CD4-positive, alpha-beta T cell (primary cell): Measurements from ENCODE around the gene DCUN1D3. TPM values are rescaled to one million over a fixed set of nuclear protein-coding genes. Genes with fewer than 3 reads are reported as not detected.

Experiments
- ATAC-seq: fragments of 200-7000 bp; cut with Tn5 transposase; one replicate; pipeline ENCODE4 v1.10.0; 2022; ENCODE audit warnings: mild to moderate bottlenecking; ENCODE audit not compliant: poor library complexity
- CTCF ChIA-PET: fragments of 350-600 bp; sonication (Branson Sonifier 250); formaldehyde crosslinking; loops from one replicate; lab custom pipeline; 2021; ENCODE audit warnings: antibody characterized with exemption, inconsistent platforms; lab: Charles Lee
- POLR2A ChIA-PET: fragments of 350-600 bp; sonication (Branson Sonifier 250); formaldehyde crosslinking; loops from one replicate; lab custom pipeline; 2021; ENCODE audit warnings: antibody characterized with exemption, inconsistent platforms; lab: Charles Lee
- DNase-seq, 14 experiments: peaks; one replicate each; pipeline ENCODE4 v3.0.0-alpha.2; 2013 to 2020; ENCODE audit warnings: mixed read lengths in 2 of 14
- H3K27ac ChIP-seq, 2 donors: one replicate each; pipeline versions ENCODE4 v1.5.1 to v1.7.0; 2013; ENCODE audit warnings: low read length in 2 of 2, low read depth in 1 of 2, mild to moderate bottlenecking in 1 of 2
- H3K27me3 ChIP-seq, 2 experiments: 1 replicate in 1 of 2; 2 replicates in 1 of 2; pipeline versions ENCODE4 v1.6.1 to v1.7.0; 2013; ENCODE audit warnings: low read length in 2 of 2, control low read depth in 1 of 2, mild to moderate bottlenecking in 1 of 2, moderate library complexity in 1 of 2; ENCODE audit not compliant: insufficient read depth in 2 of 2, control insufficient read depth in 1 of 2
- H3K36me3 ChIP-seq: one replicate; pipeline ENCODE4 v1.6.1; 2013; ENCODE audit warnings: low read length, control low read depth; ENCODE audit not compliant: insufficient read depth
- H3K4me1 ChIP-seq: one replicate; pipeline ENCODE4 v1.6.1; 2013; ENCODE audit warnings: low read length, control low read depth; ENCODE audit not compliant: insufficient read depth
- H3K4me3 ChIP-seq: one replicate; pipeline ENCODE4 v1.5.1; 2013; ENCODE audit warnings: mild to moderate bottlenecking, low read length, moderate library complexity
- H3K9me3 ChIP-seq, 2 experiments: 1 replicate in 1 of 2; 2 replicates in 1 of 2; pipeline versions ENCODE4 v1.6.1 to v1.7.0; 2013; ENCODE audit warnings: low read length in 2 of 2, mild to moderate bottlenecking in 2 of 2, control low read depth in 1 of 2, moderate library complexity in 1 of 2; ENCODE audit not compliant: control insufficient read depth in 1 of 2, insufficient read depth in 1 of 2
- H3K27ac Mint-ChIP-seq: one replicate; pipeline ENCODE4 v1.8.0; 2020; ENCODE audit warnings: mixed read lengths
- H3K27me3 Mint-ChIP-seq: one replicate; pipeline ENCODE4 v1.8.0; 2021; ENCODE audit warnings: mixed read lengths
- H3K36me3 Mint-ChIP-seq: one replicate; pipeline ENCODE4 v1.8.0; 2021; ENCODE audit warnings: low read depth, mixed read lengths
- H3K4me1 Mint-ChIP-seq: one replicate; pipeline ENCODE4 v1.8.0; 2021; ENCODE audit warnings: low read depth, mixed read lengths
- H3K4me3 Mint-ChIP-seq: one replicate; pipeline ENCODE4 v1.8.0; 2020; ENCODE audit warnings: mild to moderate bottlenecking, mixed read lengths
- H3K9me3 Mint-ChIP-seq: one replicate; pipeline ENCODE4 v1.8.0; 2020; ENCODE audit warnings: mixed read lengths
- CTCF ChIP-seq: fragments of 200-600 bp; IDR thresholded peaks from one replicate; pipeline ENCODE4 v1.8.0; 2022; ENCODE audit warnings: antibody characterized with exemption, mild to moderate bottlenecking
- intact Hi-C, 2 experiments: fragments of 100-400 bp; cut with DNase I in 1 of 2; cut with micrococcal nuclease in 1 of 2; formaldehyde crosslinking; loops; one replicate each; pipeline versions ENCODE4 v1.15.1 to v1.9.0; 2023 to 2025; cut with DNase I, micrococcal nuclease
- total RNA-seq, 174 experiments: library from RNA in 2 of 174; stranded (reverse) in 2 of 174; gene quantifications; one replicate each; pipeline ENCODE4 v1.2.3 and lab custom pipeline; 2021 to 2026

Gene DCUN1D3
- total RNA-seq, 2 experiments from 2014 or later, result 1.9 TPM

- intact Hi-C loops, result no loop called here
- H3K4me1 Mint-ChIP-seq, result peaks cover 21% of the 10 kb centered on the region
- H3K27me3 Mint-ChIP-seq, result no peaks in the 10 kb centered on the region
- ATAC-seq, result no peak
- no peaks in the 10 kb centered on the region for H3K9me3 Mint-ChIP-seq
- peaks cover 8% of the 10 kb centered on the region for H3K36me3 ChIP-seq
- DNase-seq, result no peak
- ChIA-PET POLR2A (interaction anchor here (2.1 kb wide), 1 partner anchor 10 kb away, joined by 7 read pairs; no protein-coding TSS in a partner anchor), CTCF (no interaction called here)
- no peaks in the 10 kb centered on the region for H3K9me3 ChIP-seq
- peaks cover 12% of the 10 kb centered on the region for H3K36me3 Mint-ChIP-seq
- H3K4me3 ChIP-seq, result no peak overlapping the region
- H3K27me3 ChIP-seq, result no peaks in the 10 kb centered on the region
- H3K4me3 Mint-ChIP-seq, result no peak overlapping the region
- no peak overlapping the region for H3K27ac ChIP-seq
- peaks cover 2% of the 10 kb centered on the region for H3K4me1 ChIP-seq
- no peak overlapping the region for H3K27ac Mint-ChIP-seq
- no peak for TF ChIP-seq CTCF
Observed at GRCh38 chr16:20884240-20884556, 16.0 kb downstream of the DCUN1D3 start.

- Mint-ChIP-seq H3K27ac (no peak overlapping the region), H3K36me3 (peaks cover 12% of the 10 kb centered on the region), H3K4me3 (no peak overlapping the region), H3K4me1 (peaks cover 26% of the 10 kb centered on the region), H3K27me3 (no peaks in the 10 kb centered on the region), H3K9me3 (no peaks in the 10 kb centered on the region)
- H3K4me3 ChIP-seq, result no peak overlapping the region
- no peak for TF ChIP-seq CTCF
- intact Hi-C loops, result no loop called here
- no peaks in the 10 kb centered on the region for H3K9me3 ChIP-seq
- CTCF ChIA-PET, result no interaction called here
- ATAC-seq (no peak), DNase-seq (no peak)
- H3K36me3 ChIP-seq, result peaks cover 10% of the 10 kb centered on the region
- H3K27me3 ChIP-seq, result no peaks in the 10 kb centered on the region
- no peak overlapping the region for H3K27ac ChIP-seq
- H3K4me1 ChIP-seq, result peaks cover 2% of the 10 kb centered on the region
- POLR2A ChIA-PET, result interaction anchor here (2.1 kb wide), 1 partner anchor 9 kb away, joined by 7 read pairs; no protein-coding TSS in a partner anchor
Observed at GRCh38 chr16:20883554-20884239, 16.5 kb downstream of the DCUN1D3 start.

GRCh38 chr16:20881503-20881878, 18.7 kb downstream of the DCUN1D3 start:
- Histone ChIP-seq H3K27ac (no peak overlapping the region), H3K4me3 (no peak overlapping the region), H3K27me3 (no peaks in the 10 kb centered on the region), H3K4me1 (peaks cover 5% of the 10 kb centered on the region), H3K9me3 (no peaks in the 10 kb centered on the region), H3K36me3 (peaks cover 2% of the 10 kb centered on the region)
- intact Hi-C loops, result no loop called here
- H3K4me3 Mint-ChIP-seq, result no peak overlapping the region
- ChIA-PET POLR2A (interaction anchor here (0.6 kb wide), 1 partner anchor 19 kb away, joined by 3 read pairs; the partner anchor contains the start of genes DCUN1D3 and LYRM1), CTCF (no interaction called here)
- no peak for TF ChIP-seq CTCF
- peaks cover 36% of the 10 kb centered on the region for H3K4me1 Mint-ChIP-seq
- H3K36me3 Mint-ChIP-seq, result peaks cover 8% of the 10 kb centered on the region
- no peak for ATAC-seq
- H3K27me3 Mint-ChIP-seq, result no peaks in the 10 kb centered on the region
- no peak overlapping the region for H3K27ac Mint-ChIP-seq
- no peak for DNase-seq
- H3K9me3 Mint-ChIP-seq, result no peaks in the 10 kb centered on the region
